Measurements from ENCODE around the gene PRDM12. TPM values are rescaled to one million over a fixed set of nuclear protein-coding genes. Genes with fewer than 3 reads are reported as not detected.

The PRDM12 gene
- total and polyA plus RNA-seq, 2 of the 8 experiments (the other 6 are each of a cell fraction or from before 2014, with no cell fraction given): 0.14 to 0.22 TPM

GRCh38 chr9:130693101-130693425, 28.7 kb downstream of the PRDM12 start:
- no peak for FAIRE-seq
- peak overlapping the region; percentile 68 for H4K5ac ChIP-seq (ENCODE audit: insufficient read length, low read depth, low read length)
- H2AK5ac ChIP-seq (ENCODE audit: low read depth, low read length): no peak overlapping the region
- H2AFZ ChIP-seq (ENCODE audit: low read length): peak overlapping the region; percentile 95
- ChIA-PET POLR2A (ENCODE audit: partially characterized antibody) (interaction anchor here (0.8 to 3.3 kb wide), 18 partner anchors 9 to 404 kb away, joined by 3 to 11 read pairs (median 3); partner anchors contain the start of gene AIF1L), CTCF (ENCODE audit: partially characterized antibody) (interaction anchor here (0.6 to 5.6 kb wide), 23 partner anchors 9 to 365 kb away, joined by 3 to 36 read pairs (median 5); no protein-coding TSS in a partner anchor)
- no peak overlapping the region for H2BK12ac ChIP-seq (ENCODE audit: low read depth, low read length)
- peak overlapping the region; percentile 78 to 95 for H3K4me2 ChIP-seq (ENCODE audit: insufficient read depth in 1 of 2, low read depth in 2 of 2, low read length in 2 of 2)
- H3K14ac ChIP-seq (ENCODE audit: insufficient read length): no peak overlapping the region
- peaks cover 4 to 9% (median 6%) of the 10 kb centered on the region in 4 experiments; a peak in 6 of 7 replicates for H3K4me1 ChIP-seq (replicated peaks in 1 of 4; ENCODE audit: control insufficient read depth in 3 of 4, insufficient read depth in 4 of 4, low read length in 3 of 4)
- H2BK20ac ChIP-seq (ENCODE audit: low read length): no peak overlapping the region
- no peaks in the 10 kb centered on the region for H3K27me3 ChIP-seq (replicated peaks in 1 of 4; ENCODE audit: control insufficient read depth in 3 of 4, extremely low read depth in 1 of 4, insufficient read depth in 3 of 4, low read length in 3 of 4)
- peak overlapping the region; percentile 18 for H4K91ac ChIP-seq (replicated peaks; ENCODE audit: insufficient read length, low read length)
- H4K8ac ChIP-seq (ENCODE audit: extremely low read depth, insufficient read depth, low read length): no peak overlapping the region
- H3K79me1 ChIP-seq (ENCODE audit: low read depth, low read length): peaks cover 16% of the 10 kb centered on the region
- H3K9me3 ChIP-seq (ENCODE audit: insufficient read depth in 2 of 2, low read depth in 1 of 2, low read length in 1 of 2): no peaks in the 10 kb centered on the region
- no peak overlapping the region; a peak in 2 of 7 replicates for H3K9ac ChIP-seq (replicated peaks in 1 of 4; ENCODE audit: extremely low read depth in 1 of 4, low read depth in 3 of 4, low read length in 3 of 4)
- H2BK15ac ChIP-seq (ENCODE audit: low read length): no peak overlapping the region
- H3K56ac ChIP-seq (replicated peaks; ENCODE audit: insufficient read length, low read depth, low read length): peak overlapping the region; percentile 9
- H3K27ac ChIP-seq (ENCODE audit: low read depth, low read length): no peak overlapping the region
- peaks cover 16 to 40% of the 10 kb centered on the region in 2 experiments for H3K79me2 ChIP-seq (ENCODE audit: control insufficient read depth in 1 of 2, insufficient read depth in 2 of 2, low read length in 2 of 2)
- H3K18ac ChIP-seq (ENCODE audit: extremely low read depth, low read length): peak overlapping the region; percentile 89; the same call in 1 of the 2 replicates
- no peak overlapping the region for H3K23ac ChIP-seq (ENCODE audit: insufficient read length)
- peaks cover 7 to 21% of the 10 kb centered on the region in 2 experiments for H4K20me1 ChIP-seq (replicated peaks in 1 of 2; ENCODE audit: control insufficient read depth in 1 of 2, insufficient read depth in 2 of 2, low read length in 2 of 2)
- WGBS, 2 experiments (ENCODE audit: extremely low coverage in 1 of 2, insufficient coverage in 1 of 2, insufficient read length in 1 of 2, insufficient replicate concordance in 2 of 2, low coverage in 1 of 2, low lambda C conversion rate in 2 of 2, missing lambda C conversion rate in 1 of 2): 7% methylated on average over 8 of the region's 8 CpGs; no CpG with 5 or more reads in 1 of the 2 experiments
- H3K23me2 ChIP-seq (ENCODE audit: low read depth, low read length): peaks cover 10% of the 10 kb centered on the region
- no peak for DNase-seq (ENCODE audit: low read depth in 1 of 2, low spot score in 2 of 2)
- no peak overlapping the region for H2BK120ac ChIP-seq (replicated peaks; ENCODE audit: low read depth, low read length)
- peaks cover 13 to 32% (median 25%) of the 10 kb centered on the region in 4 experiments for H3K36me3 ChIP-seq (ENCODE audit: control insufficient read depth in 2 of 4, insufficient read depth in 4 of 4, low read length in 3 of 4)
- H3K4me3 ChIP-seq (ENCODE audit: extremely low read depth in 1 of 4, insufficient read depth in 2 of 4, low read depth in 3 of 4, low read length in 4 of 4): peak overlapping the region; percentile 94 to 100 (median 98)
- no peak overlapping the region for H2BK5ac ChIP-seq (ENCODE audit: low read depth, low read length)
- H3K4ac ChIP-seq (replicated peaks; ENCODE audit: insufficient read length, low read depth, low read length): no peak overlapping the region
- TF ChIP-seq SAP30 (IDR thresholded peaks at IDR 0.05; ENCODE audit: insufficient read depth, insufficient replicate concordance, low read length) (no peak), SIRT6 (IDR thresholded peaks at IDR 0.05; ENCODE audit: low read length) (no peak), GABPA (IDR thresholded peaks at IDR 0.05; ENCODE audit: borderline replicate concordance, insufficient read depth, low read length) (no peak), POLR2AphosphoS5 (IDR thresholded peaks at IDR 0.05; ENCODE audit: low read depth, low read length) (no peak), EP300 (IDR thresholded peaks at IDR 0.05; ENCODE audit: borderline replicate concordance in 1 of 2, low read depth in 2 of 2, low read length in 2 of 2) (no peak), RXRA (IDR thresholded peaks at IDR 0.05; ENCODE audit: insufficient read depth, low read depth, low read length) (no peak), ASH2L (IDR thresholded peaks at IDR 0.05; ENCODE audit: low read length) (no peak), BCL11A (IDR thresholded peaks at IDR 0.05; ENCODE audit: low read depth in 2 of 2, low read length in 2 of 2) (no peak), CTBP2 (IDR thresholded peaks at IDR 0.05; ENCODE audit: borderline replicate concordance, insufficient read depth, insufficient read length, low read length) (no peak), KDM4A (IDR thresholded peaks at IDR 0.05; ENCODE audit: low read depth, low read length, severe bottlenecking) (no peak), HDAC2 (IDR thresholded peaks at IDR 0.05; ENCODE audit: borderline replicate concordance in 1 of 2, low read depth in 2 of 2, low read length in 2 of 2) (no peak)
- TF ChIP-seq, protein P1, sequence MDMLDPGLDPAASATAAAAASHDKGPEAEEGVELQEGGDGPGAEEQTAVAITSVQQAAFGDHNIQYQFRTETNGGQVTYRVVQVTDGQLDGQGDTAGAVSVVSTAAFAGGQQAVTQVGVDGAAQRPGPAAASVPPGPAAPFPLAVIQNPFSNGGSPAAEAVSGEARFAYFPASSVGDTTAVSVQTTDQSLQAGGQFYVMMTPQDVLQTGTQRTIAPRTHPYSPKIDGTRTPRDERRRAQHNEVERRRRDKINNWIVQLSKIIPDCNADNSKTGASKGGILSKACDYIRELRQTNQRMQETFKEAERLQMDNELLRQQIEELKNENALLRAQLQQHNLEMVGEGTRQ (IDR thresholded peaks at IDR 0.05; ENCODE audit: low read length): no peak
